Measurements from ENCODE around the gene KCNH4. TPM values are rescaled to one million over a fixed set of nuclear protein-coding genes. Genes with fewer than 3 reads are reported as not detected.
A peak's percentile ranks its signal among the peaks of the same experiment; 100 is the strongest.

KCNH4 gene
- total and polyA plus RNA-seq, 9 of the 15 experiments (the other 6 are each of a cell fraction or from before 2014, with no cell fraction given), result 0.10 to 1.8 (median 0.50) TPM

DNA sequence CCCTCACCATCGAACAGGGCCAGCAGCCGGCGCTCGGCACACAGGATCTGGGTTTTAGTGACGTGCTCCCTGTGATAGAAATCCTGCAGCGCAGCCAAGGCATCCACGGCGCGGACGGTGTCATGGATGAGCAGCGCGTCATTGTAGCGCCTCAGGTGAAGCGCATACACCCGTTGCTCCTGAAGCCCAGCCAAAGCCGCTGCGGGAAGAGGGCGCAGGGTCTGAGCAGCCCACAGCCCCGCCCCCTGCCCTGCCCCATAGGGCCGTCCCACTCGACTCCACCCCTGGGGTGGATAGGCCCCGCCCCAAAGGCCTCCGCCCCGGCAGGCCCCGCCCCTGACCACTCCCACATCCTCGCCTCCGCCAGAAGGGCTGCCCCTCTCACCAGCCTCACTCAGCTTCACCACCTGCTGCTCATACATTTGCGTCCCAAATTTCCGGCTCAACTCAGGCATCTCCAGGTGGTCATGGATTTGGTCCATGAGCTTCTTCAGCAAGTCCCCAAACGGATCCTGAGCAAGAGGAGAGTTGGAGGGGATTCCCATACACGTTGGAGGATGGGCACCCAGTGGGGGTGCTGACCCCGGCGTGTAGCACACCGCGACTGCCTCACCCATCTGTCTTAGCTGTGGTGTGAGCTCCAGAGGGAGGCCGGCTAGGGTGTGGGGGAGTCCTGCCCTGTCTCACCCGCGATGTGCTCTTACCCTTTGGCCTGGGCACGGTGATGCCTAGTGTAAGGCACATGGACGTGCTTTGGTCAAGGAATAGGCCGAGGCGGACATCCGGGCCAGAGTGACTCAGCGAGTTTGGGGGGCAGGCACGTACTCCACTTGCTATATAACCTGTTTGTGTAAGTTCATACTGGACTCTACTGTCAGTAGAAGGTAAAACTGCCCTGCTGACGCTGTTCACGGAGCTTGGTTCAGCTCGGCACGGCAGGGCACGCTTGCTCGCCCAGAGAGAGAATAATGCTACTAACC lies 73.1 kb downstream of the KCNH4 start (continued):
- TF ChIP-seq TFAM (CRISPR knock-in tag; conservative IDR thresholded peaks at IDR 0.05) (no peak), PML (IDR thresholded peaks at IDR 0.05; ENCODE audit: low read length) (no peak), SP1 (CRISPR knock-in tag; IDR thresholded peaks at IDR 0.05) (peak; percentile 71), TCF7L2 (IDR thresholded peaks at IDR 0.05; ENCODE audit: low read depth, low read length) (no peak), ELF1 (tag; IDR thresholded peaks at IDR 0.05) (no peak), MTA3 (IDR thresholded peaks at IDR 0.05; ENCODE audit: borderline replicate concordance) (peak; percentile 32; the same call in 1 of the 2 replicates), RAD21 (CRISPR knock-in tag; conservative IDR thresholded peaks at IDR 0.05 in 1 of 2, IDR thresholded peaks at IDR 0.05 in 1 of 2) (no peak), NCOR1 (IDR thresholded peaks at IDR 0.05) (no peak), ZNF41 (CRISPR knock-in tag; conservative IDR thresholded peaks at IDR 0.05) (no peak; the same call in 1 of the 2 replicates), POLR3A (IDR thresholded peaks at IDR 0.05; ENCODE audit: borderline replicate concordance, extremely low read depth, insufficient read depth, insufficient read length) (no peak), NEUROD1 (IDR thresholded peaks at IDR 0.05; ENCODE audit: borderline replicate concordance, low read depth, low read length, partially characterized antibody) (no peak), POLR2A (conservative IDR thresholded peaks at IDR 0.05) (peak; percentile 49; the same call in 1 of the 2 replicates), YY1 (IDR thresholded peaks at IDR 0.05; ENCODE audit: borderline replicate concordance in 1 of 3, control insufficient read depth in 1 of 3, extremely low read depth in 1 of 3, insufficient read depth in 3 of 3, insufficient read length in 1 of 3, insufficient replicate concordance in 2 of 3, low read depth in 1 of 3, low read length in 2 of 3) (peak in 1 of 3 experiments; percentile 25), ZNF146 (CRISPR knock-in tag; IDR thresholded peaks at IDR 0.05; ENCODE audit: unreplicated experiment) (no peak), KAT2B (IDR thresholded peaks at IDR 0.05; ENCODE audit: low read depth, low read length) (no peak), ZFX (CRISPR knock-in tag; IDR thresholded peaks at IDR 0.05) (no peak), CREM (IDR thresholded peaks at IDR 0.05; ENCODE audit: low read depth) (peak; percentile 72), MAFF (IDR thresholded peaks at IDR 0.05; ENCODE audit: low read length) (no peak), ZNF239 (CRISPR knock-in tag; IDR thresholded peaks at IDR 0.05) (peak; percentile 56; the same call in 1 of the 2 replicates), POU5F1 (IDR thresholded peaks at IDR 0.05; ENCODE audit: borderline replicate concordance, low read depth, low read length, partially characterized antibody) (no peak), RBM34 (IDR thresholded peaks at IDR 0.05; ENCODE audit: borderline replicate concordance, insufficient read depth, low read length) (no peak)
- TF ChIP-seq, protein P1, sequence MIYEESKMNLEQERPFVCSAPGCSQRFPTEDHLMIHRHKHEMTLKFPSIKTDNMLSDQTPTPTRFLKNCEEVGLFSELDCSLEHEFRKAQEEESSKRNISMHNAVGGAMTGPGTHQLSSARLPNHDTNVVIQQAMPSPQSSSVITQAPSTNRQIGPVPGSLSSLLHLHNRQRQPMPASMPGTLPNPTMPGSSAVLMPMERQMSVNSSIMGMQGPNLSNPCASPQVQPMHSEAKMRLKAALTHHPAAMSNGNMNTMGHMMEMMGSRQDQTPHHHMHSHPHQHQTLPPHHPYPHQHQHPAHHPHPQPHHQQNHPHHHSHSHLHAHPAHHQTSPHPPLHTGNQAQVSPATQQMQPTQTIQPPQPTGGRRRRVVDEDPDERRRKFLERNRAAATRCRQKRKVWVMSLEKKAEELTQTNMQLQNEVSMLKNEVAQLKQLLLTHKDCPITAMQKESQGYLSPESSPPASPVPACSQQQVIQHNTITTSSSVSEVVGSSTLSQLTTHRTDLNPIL (CRISPR knock-in tag; IDR thresholded peaks at IDR 0.05), result no peak
- TF ChIP-seq, protein P2, sequence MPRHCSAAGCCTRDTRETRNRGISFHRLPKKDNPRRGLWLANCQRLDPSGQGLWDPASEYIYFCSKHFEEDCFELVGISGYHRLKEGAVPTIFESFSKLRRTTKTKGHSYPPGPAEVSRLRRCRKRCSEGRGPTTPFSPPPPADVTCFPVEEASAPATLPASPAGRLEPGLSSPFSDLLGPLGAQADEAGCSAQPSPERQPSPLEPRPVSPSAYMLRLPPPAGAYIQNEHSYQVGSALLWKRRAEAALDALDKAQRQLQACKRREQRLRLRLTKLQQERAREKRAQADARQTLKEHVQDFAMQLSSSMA (CRISPR knock-in tag; IDR thresholded peaks at IDR 0.05), result no peak
- TF ChIP-seq, protein P3, sequence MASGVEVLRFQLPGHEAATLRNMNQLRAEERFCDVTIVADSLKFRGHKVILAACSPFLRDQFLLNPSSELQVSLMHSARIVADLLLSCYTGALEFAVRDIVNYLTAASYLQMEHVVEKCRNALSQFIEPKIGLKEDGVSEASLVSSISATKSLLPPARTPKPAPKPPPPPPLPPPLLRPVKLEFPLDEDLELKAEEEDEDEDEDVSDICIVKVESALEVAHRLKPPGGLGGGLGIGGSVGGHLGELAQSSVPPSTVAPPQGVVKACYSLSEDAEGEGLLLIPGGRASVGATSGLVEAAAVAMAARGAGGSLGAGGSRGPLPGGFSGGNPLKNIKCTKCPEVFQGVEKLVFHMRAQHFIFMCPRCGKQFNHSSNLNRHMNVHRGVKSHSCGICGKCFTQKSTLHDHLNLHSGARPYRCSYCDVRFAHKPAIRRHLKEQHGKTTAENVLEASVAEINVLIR (CRISPR knock-in tag; IDR thresholded peaks at IDR 0.05), result 0 out of 2 replicates have a peak, but pooled peaks have one; percentile 7

All from K562 (cell line).